MG63 (cell line): ENCODE measurements around the gene ZNF724. TPM values are rescaled to one million over a fixed set of nuclear protein-coding genes. Genes with fewer than 3 reads are reported as not detected.
"Not testable (repeated sequence)": the region's sequence is repeated elsewhere in the genome, so short reads cannot be mapped to it uniquely, and the experiment has no call there.

Experiments
- DNase-seq: peaks from one replicate; pipeline ENCODE4 v3.0.0-alpha.2; 2020
- H3K27me3 ChIP-seq: fragments of 250-450 bp; sonication (Bioruptor Pico); 2 replicates; pipeline ENCODE4 v1.5.1; 2020; ENCODE audit warnings: mild to moderate bottlenecking, moderate library complexity
- H3K36me3 ChIP-seq: fragments of 250-450 bp; sonication (Bioruptor Pico); 2 replicates; pipeline ENCODE4 v1.5.1; 2020; ENCODE audit warnings: mild to moderate bottlenecking, moderate library complexity
- H3K4me3 ChIP-seq: fragments of 250-450 bp; sonication (Bioruptor Pico); 2 replicates; pipeline ENCODE4 v1.5.1; 2020; ENCODE audit warnings: mild to moderate bottlenecking, moderate library complexity
- H3K9me3 ChIP-seq: fragments of 250-450 bp; sonication (Bioruptor Pico); 2 replicates; pipeline ENCODE4 v1.5.1; 2020; ENCODE audit warnings: mild to moderate bottlenecking, moderate library complexity
- total RNA-seq: library from RNA; depleted of rRNA; stranded (reverse); fragments of >200 nt; shearing (Covaris generic); gene quantifications from 2 replicates; pipeline ENCODE4 v1.2.3, GENCODE V29; 2014; ENCODE audit warnings: low replicate concordance; rRNA removed

The ZNF724 gene
- total RNA-seq, 1 experiment from 2014 or later: 0.82 TPM

GRCh38 chr19:23260956-23261355, 10.8 kb upstream of the ZNF724 start:
- no peak overlapping the region for H3K4me3 ChIP-seq
- no peak for DNase-seq
- H3K27me3 ChIP-seq: no peaks in the 10 kb centered on the region
- H3K36me3 ChIP-seq: no peaks in the 10 kb centered on the region
- no peaks in the 10 kb centered on the region for H3K9me3 ChIP-seq

- Histone ChIP-seq H3K4me3 (no peak overlapping the region), H3K27me3 (no peaks in the 10 kb centered on the region), H3K9me3 (no peaks in the 10 kb centered on the region), H3K36me3 (no peaks in the 10 kb centered on the region)
- no peak for DNase-seq
These were observed 9.8 kb upstream of the ZNF724 start for GRCh38 chr19:23259961-23260360.

DNA sequence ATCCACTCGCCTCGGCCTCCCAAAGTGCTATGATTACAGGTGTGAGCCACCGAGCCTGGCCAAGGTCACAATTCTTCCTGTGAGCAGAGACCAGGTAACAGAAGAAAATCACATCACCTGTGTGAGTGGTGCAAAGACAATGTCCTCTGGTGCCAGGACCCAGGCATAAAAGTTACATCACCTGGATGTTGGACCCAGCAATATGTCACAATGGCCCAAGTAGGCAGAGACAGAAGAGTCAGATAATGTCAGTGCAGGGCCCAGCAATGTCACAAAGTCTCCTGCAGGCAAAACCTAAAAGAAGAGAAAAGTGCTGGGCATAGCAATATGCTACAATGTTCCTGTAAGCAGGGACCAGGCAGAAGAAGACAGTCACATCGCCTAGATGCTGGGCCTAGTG, 5.5 kb upstream of the ZNF724 start:
- DNase-seq: no peak
- Histone ChIP-seq H3K4me3 (no peak overlapping the region), H3K36me3 (no peaks in the 10 kb centered on the region), H3K27me3 (no peaks in the 10 kb centered on the region), H3K9me3 (no peaks in the 10 kb centered on the region)

- Histone ChIP-seq H3K27me3 (no peaks in the 10 kb centered on the region), H3K36me3 (no peaks in the 10 kb centered on the region), H3K4me3 (no peak overlapping the region), H3K9me3 (no peaks in the 10 kb centered on the region)
- DNase-seq: no peak
These were observed 4.1 kb upstream of the ZNF724 start for GRCh38 chr19:23254141-23254910.

- not testable (repeated sequence) for H3K9me3 ChIP-seq, H3K4me3 ChIP-seq, H3K27me3 ChIP-seq, H3K36me3 ChIP-seq, DNase-seq
These were observed 3.1 kb upstream of the ZNF724 start for GRCh38 chr19:23253256-23253655.

- no peak overlapping the region for H3K4me3 ChIP-seq
- no peak for DNase-seq
- H3K36me3 ChIP-seq: peaks cover 25% of the 10 kb centered on the region
- peaks cover 5% of the 10 kb centered on the region; the same call in 1 of the 2 replicates for H3K9me3 ChIP-seq
- H3K27me3 ChIP-seq: no peaks in the 10 kb centered on the region
These were observed 8.8 kb downstream of the ZNF724 start for GRCh38 chr19:23241419-23241818.

- DNase-seq: no peak
- no peaks in the 10 kb centered on the region for H3K27me3 ChIP-seq
- peaks cover 42% of the 10 kb centered on the region for H3K36me3 ChIP-seq
- H3K9me3 ChIP-seq: peaks cover 17% of the 10 kb centered on the region
- H3K4me3 ChIP-seq: no peak overlapping the region
These were observed 27.1 kb downstream of the ZNF724 start for GRCh38 chr19:23222998-23223652.

- Histone ChIP-seq H3K27me3 (no peaks in the 10 kb centered on the region), H3K4me3 (no peak overlapping the region), H3K9me3 (no peaks in the 10 kb centered on the region), H3K36me3 (no peaks in the 10 kb centered on the region)
- DNase-seq: no peak
These were observed 46.3 kb downstream of the ZNF724 start for GRCh38 chr19:23203841-23204344.

GRCh38 chr19:23190341-23190740, 59.9 kb downstream of the ZNF724 start:
- Histone ChIP-seq H3K27me3 (no peaks in the 10 kb centered on the region), H3K36me3 (no peaks in the 10 kb centered on the region)

GRCh38 chr19:23183251-23183650, 66.9 kb downstream of the ZNF724 start:
- no peaks in the 10 kb centered on the region for H3K9me3 ChIP-seq

More at GRCh38 chr19:23190341-23190740, 59.9 kb downstream of the ZNF724 start:
- no peak for DNase-seq
- H3K4me3 ChIP-seq: no peak overlapping the region
- no peaks in the 10 kb centered on the region for H3K9me3 ChIP-seq

More at GRCh38 chr19:23183251-23183650, 66.9 kb downstream of the ZNF724 start:
- H3K4me3 ChIP-seq: no peak overlapping the region
- H3K36me3 ChIP-seq: no peaks in the 10 kb centered on the region
- H3K27me3 ChIP-seq: no peaks in the 10 kb centered on the region
- DNase-seq: no peak

Other genes starting within 250 kb of the ZNF724 start
- gene ZNF728, start 247.2 kb downstream of the ZNF724 start, total RNA-seq: not detected in 2 replicates
- gene ZNF730, start 133.4 kb downstream of the ZNF724 start, total RNA-seq: 0.15 and 1.4 TPM in 2 replicates
- 2.0 and 18.0 TPM in 2 replicates for gene ZNF91, start 145.1 kb upstream of the ZNF724 start, total RNA-seq